Cardiac muscle cell (in vitro differentiated cells and primary cell): ENCODE measurements around the gene TRIM38. TPM values are rescaled to one million over a fixed set of nuclear protein-coding genes. Genes with fewer than 3 reads are reported as not detected.
A peak's percentile ranks its signal among the peaks of the same experiment; 100 is the strongest.
"Not testable (repeated sequence)": the region's sequence is repeated elsewhere in the genome, so short reads cannot be mapped to it uniquely, and the experiment has no call there.

Source experiments
- DNase-seq, 2 donors: peaks; one replicate each; pipeline versions ENCODE4 v3.0.0 to v3.0.0-alpha.2; 2010 to 2017; ENCODE audit warnings: low read depth in 1 of 2, low spot score in 1 of 2
- H3K27ac ChIP-seq: fragments of 200-600 bp; sonication (generic); 2 replicates; pipeline ENCODE4 v1.5.1; 2016
- H3K27me3 ChIP-seq: fragments of 200-600 bp; sonication (generic); 2 replicates; pipeline ENCODE4 v1.6.0; 2016; ENCODE audit warnings: control low read depth
- H3K36me3 ChIP-seq: fragments of 200-600 bp; sonication (generic); 2 replicates; pipeline ENCODE4 v1.5.1; 2016; ENCODE audit warnings: control low read depth
- H3K4me1 ChIP-seq: fragments of 200-600 bp; sonication (generic); 2 replicates; pipeline ENCODE4 v1.8.1; 2017; ENCODE audit warnings: low read depth, mild to moderate bottlenecking, mixed run types
- H3K4me3 ChIP-seq: fragments of 200-600 bp; sonication (generic); 2 replicates; pipeline ENCODE4 v1.5.1; 2016; ENCODE audit warnings: mild to moderate bottlenecking
- H3K9me3 ChIP-seq: fragments of 200-600 bp; sonication (generic); 2 replicates; pipeline ENCODE4 v1.5.1; 2017; ENCODE audit warnings: low read depth, mild to moderate bottlenecking, control low read depth
- polyA plus RNA-seq: library from polyadenylated mRNA; unstranded; fragments of >200 nt; fragmentation: Nextera tagmentation; extraction: Ambion mirVana; gene quantifications from 2 replicates; pipeline ENCODE4 v1.2.1, GENCODE V29; 2016
- total RNA-seq: library from RNA; depleted of rRNA; stranded (reverse); fragments of >200 nt; gene quantifications from 2 replicates; pipeline ENCODE4 v1.2.3, GENCODE V29; 2016
- TF ChIP-seq, protein P1 (sequence below): IDR thresholded peaks from 2 replicates; pipeline ENCODE4 v1.5.1; 2012; ENCODE audit warnings: low read depth, mild to moderate bottlenecking, low read length

The TRIM38 gene
- total and polyA plus RNA-seq, 2 experiments from 2014 or later: 0.05 to 0.12 TPM

DNA sequence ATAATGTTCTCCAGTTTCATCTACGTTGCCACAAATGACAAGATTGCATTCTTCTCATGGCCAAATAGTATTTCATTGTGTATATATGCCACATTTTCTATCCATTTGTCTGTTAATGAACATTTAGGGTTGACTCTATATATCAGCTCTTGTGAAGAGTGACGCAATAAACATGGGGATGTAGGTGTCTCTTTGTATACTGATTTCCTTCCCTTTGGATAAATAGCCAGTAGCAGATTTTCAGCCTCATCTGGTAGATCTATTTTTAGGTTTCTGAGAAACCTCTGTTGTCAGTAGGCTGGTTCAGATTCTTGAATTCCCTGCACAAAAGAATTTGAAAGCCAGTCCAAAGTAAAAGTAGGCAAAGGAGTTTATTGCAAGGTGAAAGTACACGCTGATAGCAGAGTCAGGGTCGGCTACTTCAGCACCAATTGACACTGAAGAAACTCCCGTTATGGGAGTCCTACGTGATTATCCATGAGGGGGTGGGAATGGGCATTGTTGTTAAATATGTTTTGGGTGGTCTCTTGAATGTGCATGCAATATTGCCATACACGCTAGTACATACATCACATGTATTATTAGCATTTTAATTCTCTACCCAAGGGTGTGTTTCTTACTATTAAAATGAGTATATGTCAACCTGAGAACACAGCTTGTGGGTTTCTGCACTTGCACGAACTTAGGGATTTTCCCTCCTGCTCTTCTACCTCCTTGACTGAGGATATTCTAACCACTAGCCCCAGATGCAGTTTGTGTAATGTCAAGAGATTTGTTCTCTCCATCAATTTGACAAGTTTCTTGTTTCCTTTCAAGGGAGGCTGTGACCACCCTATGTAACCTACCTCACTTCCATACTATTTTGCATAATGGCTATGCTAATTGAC lies 17.7 kb upstream of the TRIM38 start:
- Histone ChIP-seq H3K36me3 (no peaks in the 10 kb centered on the region), H3K4me1 (peaks cover 8% of the 10 kb centered on the region), H3K9me3 (no peaks in the 10 kb centered on the region), H3K27me3 (no peaks in the 10 kb centered on the region), H3K27ac (no peak overlapping the region), H3K4me3 (no peak overlapping the region)
- peak in 1 of 2 donors; percentile 8 for DNase-seq
- TF ChIP-seq, protein P1, sequence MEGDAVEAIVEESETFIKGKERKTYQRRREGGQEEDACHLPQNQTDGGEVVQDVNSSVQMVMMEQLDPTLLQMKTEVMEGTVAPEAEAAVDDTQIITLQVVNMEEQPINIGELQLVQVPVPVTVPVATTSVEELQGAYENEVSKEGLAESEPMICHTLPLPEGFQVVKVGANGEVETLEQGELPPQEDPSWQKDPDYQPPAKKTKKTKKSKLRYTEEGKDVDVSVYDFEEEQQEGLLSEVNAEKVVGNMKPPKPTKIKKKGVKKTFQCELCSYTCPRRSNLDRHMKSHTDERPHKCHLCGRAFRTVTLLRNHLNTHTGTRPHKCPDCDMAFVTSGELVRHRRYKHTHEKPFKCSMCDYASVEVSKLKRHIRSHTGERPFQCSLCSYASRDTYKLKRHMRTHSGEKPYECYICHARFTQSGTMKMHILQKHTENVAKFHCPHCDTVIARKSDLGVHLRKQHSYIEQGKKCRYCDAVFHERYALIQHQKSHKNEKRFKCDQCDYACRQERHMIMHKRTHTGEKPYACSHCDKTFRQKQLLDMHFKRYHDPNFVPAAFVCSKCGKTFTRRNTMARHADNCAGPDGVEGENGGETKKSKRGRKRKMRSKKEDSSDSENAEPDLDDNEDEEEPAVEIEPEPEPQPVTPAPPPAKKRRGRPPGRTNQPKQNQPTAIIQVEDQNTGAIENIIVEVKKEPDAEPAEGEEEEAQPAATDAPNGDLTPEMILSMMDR: no peak

DNA sequence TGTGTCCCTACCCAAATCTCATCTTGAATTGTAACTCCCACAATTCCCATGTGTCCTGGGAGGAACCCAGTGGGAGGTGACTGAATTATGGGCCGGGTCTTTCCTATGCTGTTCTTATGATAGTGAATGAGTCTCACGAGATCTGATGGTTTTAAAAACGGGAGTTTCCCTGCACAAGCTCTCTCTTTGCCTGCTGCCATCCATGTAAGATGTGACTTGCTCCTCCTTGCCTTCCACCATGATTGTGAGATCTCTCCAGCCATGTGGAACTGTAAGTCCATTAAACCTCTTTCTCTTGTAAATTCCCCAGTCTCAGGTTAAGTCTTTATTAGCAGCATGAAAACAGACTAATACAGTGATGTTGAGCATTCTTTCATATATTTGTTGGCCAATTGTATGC lies 16.9 kb upstream of the TRIM38 start:
- not testable (repeated sequence) for H3K4me3 ChIP-seq

DNA sequence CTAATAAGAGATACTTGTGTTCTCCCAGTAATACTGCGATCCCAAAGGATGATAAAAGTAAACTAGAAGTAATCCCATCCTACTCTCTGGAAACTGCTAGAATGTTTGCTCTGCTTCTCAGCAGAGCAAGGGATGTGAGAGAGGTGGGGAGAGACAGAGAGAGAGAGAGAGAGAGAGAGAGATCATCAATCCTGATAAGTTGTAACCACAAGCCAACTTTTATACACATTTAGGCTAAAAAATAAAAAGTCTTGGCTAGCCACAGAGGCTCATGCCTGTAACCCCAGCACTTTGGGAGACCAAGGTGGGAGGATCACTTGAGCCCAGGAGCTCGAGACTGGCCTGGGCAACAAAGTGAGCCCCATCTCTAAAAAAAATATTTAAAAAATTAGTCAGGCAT lies 16.0 kb upstream of the TRIM38 start:
- no peak overlapping the region for H3K4me3 ChIP-seq
- DNase-seq: no peak
- H3K36me3 ChIP-seq: no peaks in the 10 kb centered on the region
- peaks cover 8% of the 10 kb centered on the region for H3K4me1 ChIP-seq
- no peaks in the 10 kb centered on the region for H3K9me3 ChIP-seq
- H3K27me3 ChIP-seq: no peaks in the 10 kb centered on the region
- TF ChIP-seq, protein P1: no peak
- no peak overlapping the region for H3K27ac ChIP-seq

More for the DNA sequence above, 16.9 kb upstream of the TRIM38 start:
- H3K4me1 ChIP-seq, H3K27me3 ChIP-seq, H3K36me3 ChIP-seq, H3K9me3 ChIP-seq, H3K27ac ChIP-seq, DNase-seq: not testable (repeated sequence)

DNA sequence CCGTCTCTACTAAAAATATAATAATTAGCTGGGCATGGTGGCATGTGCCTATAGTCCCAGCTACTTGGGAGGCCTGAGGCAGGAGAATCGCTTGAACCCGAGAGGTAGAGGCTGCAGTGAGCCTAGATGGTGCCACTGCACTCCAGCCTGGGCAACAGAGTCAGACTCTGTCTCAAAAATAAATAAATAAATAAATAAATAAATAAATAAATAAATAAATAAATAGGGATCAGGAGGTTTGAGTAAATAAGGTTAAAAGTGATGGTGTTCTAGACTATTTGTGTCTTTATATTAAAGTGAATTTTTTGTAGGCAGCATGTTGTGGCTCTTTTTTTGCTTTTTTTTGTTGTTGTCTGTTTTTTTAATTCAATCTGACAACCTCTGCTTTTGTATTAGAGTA lies 15.1 kb upstream of the TRIM38 start:
- not testable (repeated sequence) for H3K27ac ChIP-seq, H3K9me3 ChIP-seq, H3K4me1 ChIP-seq, DNase-seq, H3K27me3 ChIP-seq, H3K36me3 ChIP-seq, H3K4me3 ChIP-seq

DNA sequence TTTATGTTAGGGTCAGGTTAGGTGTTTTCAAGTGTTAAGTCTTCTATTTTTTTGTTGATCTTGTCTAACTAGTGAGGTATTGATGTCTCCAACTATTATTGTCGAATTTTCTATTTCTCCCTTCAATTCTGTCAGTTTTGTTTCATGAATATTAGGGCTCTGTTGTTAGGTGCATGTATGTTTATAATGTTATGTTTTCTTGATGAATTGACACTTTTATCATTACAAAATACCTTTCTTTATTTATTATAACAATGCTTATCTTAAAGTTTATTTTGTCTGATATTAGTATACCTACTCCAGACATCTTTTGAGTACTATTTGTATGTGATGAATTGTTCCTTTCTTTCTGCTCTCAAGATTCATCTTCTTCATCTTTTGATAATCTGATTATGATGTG lies 12.9 kb upstream of the TRIM38 start:
- H3K4me3 ChIP-seq: no peak overlapping the region
- H3K27ac ChIP-seq: no peak overlapping the region
- H3K9me3 ChIP-seq: no peaks in the 10 kb centered on the region
- TF ChIP-seq, protein P1: no peak
- no peaks in the 10 kb centered on the region for H3K36me3 ChIP-seq
- no peaks in the 10 kb centered on the region for H3K27me3 ChIP-seq
- H3K4me1 ChIP-seq: peaks cover 3% of the 10 kb centered on the region
- DNase-seq: no peak

DNA sequence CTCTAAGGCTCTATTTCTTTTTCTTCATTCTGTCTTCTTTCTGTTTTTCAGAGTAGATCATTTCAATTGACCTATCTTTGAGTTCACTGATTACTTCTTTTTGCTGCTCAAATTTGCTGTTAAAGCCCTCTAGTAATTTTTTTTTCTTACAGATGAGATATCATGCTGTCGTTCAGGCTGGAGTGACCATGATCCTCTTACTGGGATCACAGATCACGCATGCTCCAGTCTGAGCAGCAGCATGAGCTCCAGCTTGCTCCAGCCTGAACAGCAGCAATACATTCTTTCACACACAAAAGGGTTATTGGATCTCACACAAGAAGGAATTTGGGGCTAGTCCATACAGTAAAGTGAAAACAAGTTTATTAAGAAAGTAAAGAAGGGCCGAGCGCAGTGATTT lies 12.3 kb upstream of the TRIM38 start:
- H3K4me3 ChIP-seq: no peak overlapping the region
- no peaks in the 10 kb centered on the region for H3K9me3 ChIP-seq
- no peaks in the 10 kb centered on the region for H3K4me1 ChIP-seq
- no peaks in the 10 kb centered on the region for H3K27me3 ChIP-seq
- H3K36me3 ChIP-seq: no peaks in the 10 kb centered on the region
- TF ChIP-seq, protein P1: no peak
- no peak for DNase-seq
- no peak overlapping the region for H3K27ac ChIP-seq
